K562 treated with DMSO at 1 percent for 48 hours (cell line): ENCODE data around the gene CCDC40. TPM values are rescaled to one million over a fixed set of nuclear protein-coding genes. Genes with fewer than 3 reads are reported as not detected.

Experiments
- total RNA-seq: library from RNA; unstranded; fragments of 300-600 nt; gene quantifications from 2 replicates; pipeline ENCODE4 v1.2.3, GENCODE V29; 2022; ENCODE audit warnings: low replicate concordance; ENCODE audit errors: extremely low read depth

The CCDC40 gene
- not detected in 2 replicates for total RNA-seq

GRCh38 chr17:80035937-80036714, at the start of gene CCDC40:
Gene CCDC40, plus strand, starts transcription at chr17:80036642. Its CDS starts 21 bp downstream, at chr17:80036663.

GRCh38 chr17:80035687-80035936, 830 bp upstream of the CCDC40 start, which contains the start of gene TBC1D16:
Gene TBC1D16, minus strand, starts transcription at chr17:80035872. Its CDS starts 22,325 bp downstream, at chr17:80013547.

GRCh38 chr17:80101011-80101945, 64.8 kb downstream of the CCDC40 start, which contains the start of gene GAA:
Gene GAA, plus strand, starts transcription at chr17:80101581. Its CDS starts 3,006 bp downstream, at chr17:80104587.

GRCh38 chr17:80147035-80147822, 110.8 kb downstream of the CCDC40 start, which contains the start of gene EIF4A3:
Gene EIF4A3, minus strand, starts transcription at chr17:80147128. Its CDS starts 167 bp downstream, at chr17:80146961.

Other genes with a start within 250 kb of the CCDC40 start
- gene CBX8, start 239.6 kb upstream of the CCDC40 start, total RNA-seq, result not detected in 2 replicates
- gene CBX4, start 197.2 kb upstream of the CCDC40 start, total RNA-seq, result not detected in 2 replicates
- not detected in 2 replicates for gene TBC1D16, start 770 bp upstream of the CCDC40 start, total RNA-seq
- not detected in 2 replicates for gene GAA, start 64.9 kb downstream of the CCDC40 start, total RNA-seq
- gene EIF4A3, start 110.5 kb downstream of the CCDC40 start, total RNA-seq, result not detected in 2 replicates
- not detected in 2 replicates for gene CARD14, start 133.4 kb downstream of the CCDC40 start, total RNA-seq
- gene SGSH, start 183.7 kb downstream of the CCDC40 start, total RNA-seq, result not detected in 2 replicates
- gene SLC26A11, start 183.8 kb downstream of the CCDC40 start, total RNA-seq, result not detected in 2 replicates
- gene RNF213, start 224.2 kb downstream of the CCDC40 start, total RNA-seq, result 85.7 TPM in 1 of 2 replicates, not detected in the other